ENCODE data around the gene MT1E.

MT1E gene

DNA sequence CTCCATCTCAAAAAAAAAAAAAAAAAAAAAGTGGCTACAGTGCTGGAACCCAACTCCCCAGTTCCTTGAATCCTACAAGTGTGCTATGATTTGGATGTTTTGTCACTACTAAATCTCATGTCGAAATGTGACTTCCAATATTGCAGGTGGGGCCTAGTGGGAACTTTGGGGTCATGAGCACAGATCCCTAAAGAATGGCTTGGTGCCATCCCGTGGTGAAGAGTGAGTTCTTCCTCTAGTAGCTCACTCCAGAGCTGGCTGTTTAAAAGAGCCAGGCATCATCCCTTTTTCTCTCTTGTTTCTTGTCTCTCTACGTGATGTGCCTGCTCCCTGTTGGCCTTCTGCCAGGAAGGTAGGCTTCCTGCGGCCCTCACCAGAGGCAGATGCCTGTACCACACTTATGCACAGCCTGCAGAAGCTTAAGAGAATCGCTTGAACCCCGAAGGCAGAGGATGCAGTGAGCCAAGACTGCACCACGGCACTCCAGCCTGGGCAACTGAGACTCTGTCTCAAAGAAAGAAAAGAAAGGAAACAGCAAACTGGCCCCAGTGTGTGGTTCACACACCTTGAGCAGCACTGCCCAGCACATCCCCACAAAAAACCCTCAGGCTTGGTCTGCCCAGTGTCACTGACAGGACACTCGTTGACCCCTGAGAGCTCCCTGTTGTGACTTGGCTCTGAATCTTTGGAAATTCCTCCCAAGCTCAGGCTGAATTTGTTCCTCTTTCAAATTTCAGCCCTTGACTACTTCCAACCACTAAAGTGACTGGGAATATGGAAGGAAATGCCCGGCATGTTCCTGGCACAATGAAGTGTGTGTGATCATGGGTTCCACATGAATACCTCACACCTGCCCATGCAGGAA, 3.1 kb downstream of the MT1E start:
- DNase-seq: no peak

DNA sequence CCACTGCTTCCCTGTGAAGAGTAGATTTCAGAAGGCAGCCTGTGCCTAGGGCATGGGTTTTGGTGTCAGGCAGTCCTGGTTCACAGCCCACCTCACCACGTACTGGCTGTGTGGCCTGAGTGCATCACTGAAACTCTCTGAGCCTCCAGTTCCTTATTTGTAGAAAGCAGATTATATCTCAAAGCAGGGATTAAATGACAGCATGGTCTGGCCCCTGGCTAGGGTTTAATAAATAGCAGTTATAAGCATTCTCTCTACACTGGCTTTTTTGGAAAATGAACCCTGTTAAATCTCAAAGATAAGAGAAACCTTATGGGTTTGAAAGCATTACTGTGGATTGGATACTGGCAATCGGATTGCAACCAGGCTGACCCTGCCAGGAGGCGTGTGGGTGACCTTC, 4.0 kb downstream of the MT1E start:
- DNase-seq: no peak

DNA sequence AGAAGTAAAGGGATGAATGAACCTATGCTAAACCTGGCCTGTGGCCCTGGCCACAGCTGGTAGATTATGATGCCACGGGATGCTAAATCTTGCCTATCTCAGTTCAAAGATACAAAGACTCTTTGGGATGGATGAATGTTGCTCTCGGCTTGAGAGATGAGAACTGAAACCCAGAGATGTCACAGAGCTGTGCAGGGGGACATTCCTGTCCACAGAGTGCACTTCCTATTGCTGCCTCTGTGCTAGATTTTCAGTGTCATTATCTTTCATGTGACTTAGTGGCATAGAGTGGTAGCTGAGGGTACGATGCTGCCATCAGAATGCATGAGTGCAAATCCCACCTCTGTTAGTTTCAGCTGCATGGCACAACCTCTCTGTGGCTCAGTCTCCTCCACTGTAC, 4.6 kb downstream of the MT1E start:
- DNase-seq: no peak

DNA sequence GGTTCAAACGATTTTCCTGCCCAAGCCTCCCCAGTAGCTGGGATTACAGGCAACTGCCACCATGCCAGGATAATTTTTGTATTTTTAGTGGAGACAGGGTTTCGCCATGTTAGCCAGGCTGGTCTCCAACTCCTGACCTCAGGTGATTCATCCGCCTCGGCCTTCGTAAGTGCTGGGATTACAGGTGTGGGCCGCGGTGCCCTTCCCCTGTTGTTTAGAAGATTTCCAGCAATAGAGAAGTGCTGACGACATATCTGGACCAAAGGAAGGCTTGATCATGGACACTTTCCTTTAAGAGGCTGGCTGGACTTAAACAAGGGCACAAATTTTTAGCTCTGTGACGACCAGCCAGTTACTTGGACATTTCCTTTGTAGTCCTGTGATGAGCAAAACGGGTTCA, 5.6 kb downstream of the MT1E start:
- no peak for DNase-seq

DNA sequence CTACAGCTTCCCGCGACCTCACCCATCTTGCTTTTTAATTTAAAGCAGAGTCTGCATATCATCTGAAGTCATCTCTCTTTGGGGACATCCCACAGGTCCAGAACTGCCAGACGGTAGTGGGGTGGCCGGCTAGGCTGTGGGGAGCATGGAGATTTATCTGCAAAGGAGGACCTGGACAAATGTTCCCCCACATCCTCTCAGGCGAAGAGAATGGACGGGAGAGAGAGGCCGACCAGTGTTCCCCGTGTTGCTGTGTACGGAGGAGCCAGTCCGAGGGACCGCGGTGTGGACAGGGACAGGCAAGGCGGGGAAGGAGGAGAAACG, 6.2 kb downstream of the MT1E start:
- no peak for DNase-seq

DNA sequence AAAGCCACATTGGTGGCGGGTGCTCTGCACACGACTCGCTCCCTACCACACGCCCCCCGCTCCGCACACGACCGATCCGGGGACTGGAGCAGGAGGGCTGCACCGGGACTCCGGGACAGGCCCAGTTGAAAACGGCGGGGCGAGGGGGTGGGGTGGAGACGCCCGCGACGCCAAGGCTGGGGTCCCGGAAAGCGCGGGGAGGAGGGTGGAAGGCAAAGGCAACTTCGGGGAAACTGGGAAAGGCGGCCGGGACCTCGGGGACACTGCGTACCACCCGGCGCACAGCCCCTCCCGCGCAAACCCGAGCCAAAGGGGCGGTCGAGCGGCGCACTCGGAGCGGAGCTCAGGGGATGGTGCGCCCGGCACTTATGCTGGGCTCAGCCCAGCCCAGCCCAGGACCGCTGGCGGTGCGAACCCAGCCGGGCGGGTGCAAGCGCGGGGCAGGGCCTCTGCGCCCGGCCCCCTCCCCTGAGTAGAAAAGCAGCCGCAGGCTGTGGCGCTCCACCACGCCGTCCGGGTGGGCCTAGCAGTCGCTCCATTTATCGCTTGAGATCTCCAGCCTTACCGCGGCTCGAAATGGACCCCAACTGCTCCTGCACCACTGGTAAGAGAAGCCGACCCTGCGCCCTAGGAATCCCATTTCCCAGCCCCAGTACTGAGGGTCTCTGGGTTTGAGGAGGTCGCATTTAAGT, 6.7 kb downstream of the MT1E start, which contains the start of gene MT1M:
TSS of gene MT1M (plus strand) at position 504 of the 692 bp plus-strand sequence. CDS start at position 577, 73 bp downstream.
- DNase-seq: no peak

DNA sequence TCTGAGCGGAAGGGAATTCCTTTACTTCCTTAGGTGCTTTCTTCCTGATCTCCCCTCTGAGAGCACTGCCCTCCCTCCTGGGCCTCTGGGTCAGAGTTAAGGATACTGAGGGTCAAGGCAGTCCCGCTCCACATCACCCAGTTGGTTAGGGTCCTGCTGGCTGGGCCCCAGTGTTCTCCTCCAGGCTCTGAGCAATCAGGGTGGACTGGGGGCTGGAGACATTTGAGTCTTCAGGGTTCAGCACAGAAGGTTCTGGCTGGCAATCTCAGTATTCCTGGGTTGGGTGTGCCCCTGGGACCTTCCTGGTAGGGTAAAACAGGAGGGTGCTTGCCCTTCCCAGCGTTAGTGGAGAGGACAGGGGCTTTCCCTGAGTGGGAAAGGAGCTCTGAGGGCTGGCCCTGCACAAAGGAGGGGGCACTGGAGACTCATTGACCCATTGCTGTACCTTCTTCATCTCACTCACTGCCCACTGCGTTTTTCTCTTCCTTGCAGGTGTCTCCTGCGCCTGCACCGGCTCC, 7.3 kb downstream of the MT1E start:
- DNase-seq: no peak

DNA sequence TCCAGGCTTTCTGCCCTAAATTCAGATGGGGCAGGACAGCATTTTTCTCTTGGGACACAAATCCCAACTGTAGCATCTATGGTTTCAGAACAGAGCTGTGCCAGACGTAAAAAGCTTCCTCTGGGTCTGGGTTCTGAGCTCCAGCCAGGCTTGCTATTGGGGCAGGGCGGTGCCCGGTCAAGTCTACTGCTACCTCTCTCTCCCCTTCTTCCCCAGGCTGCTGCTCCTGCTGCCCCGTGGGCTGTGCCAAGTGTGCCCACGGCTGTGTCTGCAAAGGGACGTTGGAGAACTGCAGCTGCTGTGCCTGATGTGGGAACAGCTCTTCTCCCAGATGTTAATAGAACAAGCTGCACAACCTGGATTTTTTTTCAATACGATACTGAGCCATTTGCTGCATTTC, 8.0 kb downstream of the MT1E start:
- DNase-seq: no peak

DNA sequence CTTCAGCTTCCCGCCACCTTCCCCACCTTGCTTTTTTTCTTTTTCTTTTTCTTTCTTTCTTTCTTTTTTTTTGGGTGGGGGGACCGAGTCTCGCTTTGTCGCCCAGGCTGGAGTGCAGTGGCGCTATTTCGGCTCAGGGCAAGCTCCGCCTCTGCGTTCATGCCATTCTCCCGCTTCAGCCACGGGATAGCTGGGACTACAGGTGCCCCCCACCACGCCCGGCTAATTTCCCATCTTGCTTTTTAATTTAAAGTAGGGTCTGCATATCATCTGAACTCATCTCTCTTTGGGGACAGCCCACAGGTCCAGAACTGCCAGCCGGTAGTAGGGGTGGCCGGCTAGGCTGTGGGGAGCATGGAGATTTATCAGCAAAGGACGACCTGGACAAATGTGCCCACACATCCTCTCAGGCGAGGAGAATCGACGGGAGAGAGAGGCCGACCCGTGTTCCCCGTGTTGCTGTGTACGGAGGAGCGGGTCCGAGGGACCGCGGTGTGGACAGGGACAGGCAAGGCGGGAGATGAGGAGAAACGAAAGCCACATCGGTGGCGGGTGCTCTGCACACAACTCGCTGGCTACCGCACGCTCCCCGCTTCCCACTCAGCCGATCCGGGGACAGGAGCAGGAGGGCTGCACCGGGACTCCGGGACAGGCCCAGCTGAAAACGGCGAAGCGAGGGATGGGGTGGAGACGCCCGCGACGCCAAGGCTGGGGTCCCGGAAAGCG, 9.3 kb downstream of the MT1E start:
- DNase-seq: no peak

DNA sequence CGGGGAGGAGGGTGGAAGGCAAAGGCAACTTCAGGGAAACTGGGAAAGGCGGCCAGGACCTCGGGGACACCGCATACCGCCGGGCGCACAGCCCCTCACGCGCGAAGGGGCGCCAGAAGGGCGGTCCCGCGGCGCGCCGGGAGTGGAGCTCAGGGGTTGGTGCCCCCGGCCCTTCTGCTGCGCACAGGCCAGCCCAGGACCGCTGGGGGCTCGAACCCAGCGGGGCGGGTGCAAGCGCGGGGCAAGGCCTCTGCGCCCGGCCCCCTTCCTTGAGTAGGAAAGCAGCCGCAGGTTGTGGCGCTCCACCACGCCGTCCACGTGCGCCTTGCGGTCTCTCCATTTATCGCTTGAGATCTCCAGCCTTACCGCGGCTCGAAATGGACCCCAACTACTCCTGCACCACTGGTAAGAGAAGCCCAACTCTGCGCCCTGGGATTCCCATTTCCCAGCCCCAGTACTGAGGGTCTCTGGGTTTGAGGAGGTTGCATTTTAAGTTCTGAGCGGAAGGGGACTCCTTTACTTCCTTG, 9.9 kb downstream of the MT1E start:
- no peak for DNase-seq

DNA sequence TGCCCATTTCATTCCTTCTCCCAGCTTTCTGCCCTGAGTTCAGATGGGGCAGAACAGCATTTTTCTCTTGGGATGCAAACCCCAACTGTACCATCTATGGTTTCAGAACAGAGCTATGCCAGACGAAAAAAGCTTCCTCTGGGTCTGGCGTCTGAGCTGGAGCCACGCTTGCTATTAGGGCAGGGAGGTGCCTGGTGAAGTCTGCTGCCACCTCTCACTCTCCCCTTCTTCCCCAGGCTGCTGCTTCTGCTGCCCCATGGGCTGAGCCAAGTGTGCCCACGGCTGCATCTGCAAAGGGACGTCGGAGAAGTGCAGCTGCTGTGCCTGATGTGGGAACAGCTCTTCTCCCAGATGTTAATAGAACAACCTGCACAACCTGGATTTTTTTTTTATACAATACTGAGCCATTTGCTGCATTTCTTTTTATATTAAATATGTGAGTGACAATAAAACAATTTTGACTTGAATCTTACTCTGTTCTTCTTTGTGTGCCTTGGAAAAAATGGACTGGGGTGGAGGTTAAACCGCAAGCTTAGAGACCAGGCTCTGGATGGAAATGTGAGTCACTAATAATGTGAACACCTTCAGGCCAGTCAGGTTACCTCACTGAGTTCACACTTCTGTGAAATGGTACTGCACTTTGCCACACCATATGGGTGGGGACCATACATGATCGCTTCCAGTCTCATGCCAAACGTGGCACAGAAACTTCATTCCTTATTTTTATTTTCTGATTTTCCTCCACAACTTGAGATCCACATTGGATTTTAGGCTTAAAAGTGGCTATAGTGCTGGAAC, 11.2 kb downstream of the MT1E start:
- DNase-seq: no peak

DNA sequence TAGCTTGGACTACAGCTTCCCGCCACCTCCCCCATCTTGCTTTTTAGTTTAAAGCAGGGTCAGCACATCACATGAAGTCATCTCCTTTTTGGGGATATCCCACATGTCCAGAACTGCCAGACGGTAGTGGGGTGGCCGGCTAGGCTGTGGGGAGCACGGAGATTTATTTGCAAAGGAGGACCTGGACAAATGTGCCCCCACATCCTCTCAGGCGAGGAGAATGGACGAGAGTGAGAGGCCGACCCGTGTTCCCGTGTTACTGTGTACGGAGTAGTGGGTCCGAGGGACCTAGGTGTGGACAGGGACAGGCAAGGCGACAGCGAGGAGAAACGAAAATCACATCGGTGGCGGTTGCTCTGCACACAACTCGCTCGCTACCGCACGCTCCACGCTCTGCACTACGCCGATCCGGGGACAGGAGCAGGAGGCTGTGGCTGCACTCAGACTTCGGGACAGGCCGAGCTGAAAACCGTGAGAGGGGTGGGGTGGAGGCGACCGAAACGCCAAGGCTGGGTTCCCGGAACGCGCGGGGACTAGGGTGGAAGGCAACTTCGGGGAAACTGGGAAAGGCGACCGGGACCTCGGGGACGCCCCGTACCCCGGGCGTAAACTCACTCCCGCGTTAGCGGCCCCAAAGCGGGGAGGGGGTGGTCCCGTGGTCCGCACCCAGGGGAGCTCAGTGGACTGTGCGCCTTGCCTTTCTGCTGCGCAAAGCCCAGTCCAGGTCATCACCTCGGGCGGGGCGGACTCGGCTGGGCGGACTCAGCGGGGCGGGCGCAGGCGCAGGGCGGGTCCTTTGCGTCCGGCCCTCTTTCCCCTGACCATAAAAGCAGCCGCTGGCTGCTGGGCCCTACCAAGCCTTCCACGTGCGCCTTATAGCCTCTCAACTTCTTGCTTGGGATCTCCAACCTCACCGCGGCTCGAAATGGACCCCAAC, 12.5 kb downstream of the MT1E start, which contains the start of gene MT1A:
TSS of gene MT1A (plus strand) at position 853 of the 937 bp plus-strand sequence. CDS start at position 926, 73 bp downstream.
- no peak for DNase-seq

DNA sequence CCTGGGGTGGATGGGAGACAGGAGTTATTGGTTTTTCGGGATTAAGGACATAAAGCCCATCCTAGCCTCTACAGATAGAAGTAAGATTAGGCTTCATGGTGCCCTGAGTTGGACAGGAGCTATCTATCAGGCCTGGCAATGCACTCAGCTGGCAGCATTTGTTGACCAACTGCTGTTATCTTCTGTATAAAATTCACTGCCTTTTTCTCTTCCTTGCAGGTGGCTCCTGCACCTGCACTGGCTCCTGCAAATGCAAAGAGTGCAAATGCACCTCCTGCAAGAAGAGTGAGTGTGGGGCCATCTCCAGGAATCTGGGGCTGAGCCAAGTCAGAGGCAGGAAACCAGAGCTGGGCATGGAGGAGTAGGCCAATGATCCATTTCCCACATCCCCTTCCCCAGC, 13.5 kb downstream of the MT1E start:
- no peak for DNase-seq

DNA sequence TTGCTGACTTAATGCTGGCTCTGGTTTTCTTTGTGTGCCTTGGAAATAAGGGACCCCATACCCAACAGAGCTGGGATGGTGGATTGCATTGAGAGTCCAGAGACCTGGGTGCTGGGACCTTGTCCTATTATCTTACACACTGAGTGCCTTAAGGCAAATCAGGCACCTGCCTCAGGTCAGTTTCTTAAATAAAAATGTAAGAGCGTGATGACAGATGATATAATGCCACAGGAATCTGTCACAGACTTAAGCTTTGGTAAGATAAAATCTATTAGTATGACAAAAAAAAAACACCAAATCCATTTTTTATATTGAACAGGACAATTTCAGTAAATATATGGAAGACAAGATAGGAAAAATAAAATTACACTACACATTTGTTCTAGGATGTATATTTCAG, 14.5 kb downstream of the MT1E start:
- DNase-seq: no peak

DNA sequence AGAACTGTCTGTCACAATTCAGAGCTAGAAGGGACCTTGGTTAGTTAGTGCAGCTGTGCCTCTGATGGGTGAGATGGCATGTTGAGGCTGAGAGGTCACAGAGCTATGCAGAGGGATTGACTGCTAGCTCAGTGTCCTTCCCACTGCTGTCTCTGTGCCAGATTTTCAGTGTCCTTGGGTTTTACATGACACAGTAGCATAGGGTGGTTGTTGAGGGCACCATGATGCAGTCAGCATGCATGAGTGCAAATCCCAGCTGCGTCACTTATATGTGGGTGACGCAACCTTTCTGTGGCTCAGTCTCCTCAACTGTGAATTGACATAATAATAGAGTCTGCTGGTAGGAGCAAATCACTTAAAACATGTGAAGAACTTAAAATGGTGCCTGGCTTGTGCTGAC, 15.6 kb downstream of the MT1E start:
- DNase-seq: no peak

DNA sequence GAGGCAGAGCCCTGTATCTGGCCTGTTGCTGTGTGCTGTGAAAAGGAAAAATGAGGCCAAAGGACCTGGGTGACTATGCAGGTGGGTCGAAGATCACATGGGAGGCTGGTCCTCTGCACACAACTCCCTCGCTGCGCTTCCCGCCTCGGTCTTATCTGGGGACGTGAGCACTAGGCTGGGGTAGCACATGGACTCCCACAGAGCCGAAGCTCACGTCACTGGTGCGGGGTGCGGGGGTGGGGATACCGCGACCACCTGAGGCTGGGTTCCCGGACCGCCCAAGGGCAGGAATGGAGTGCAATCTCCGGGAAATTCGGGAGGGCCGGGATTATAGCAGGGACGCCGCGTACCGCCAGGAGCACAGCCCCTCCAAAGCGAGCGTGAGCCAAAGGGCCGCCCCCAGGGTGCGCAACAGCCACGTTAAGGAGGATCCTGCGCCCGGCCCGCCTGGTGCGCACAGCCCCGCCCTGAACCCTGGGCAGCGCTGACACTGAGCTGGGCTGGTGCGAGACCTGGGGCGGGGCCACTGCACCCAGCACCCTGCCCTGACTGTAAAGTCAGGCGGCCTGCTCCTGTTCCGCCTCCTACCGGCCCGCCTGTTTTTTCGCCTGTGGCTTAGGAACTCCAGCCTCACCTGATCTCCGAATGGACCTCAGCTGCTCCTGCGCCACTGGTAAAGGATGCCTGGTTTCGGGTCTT, 17.6 kb downstream of the MT1E start:
- peak; percentile 72 for DNase-seq

DNA sequence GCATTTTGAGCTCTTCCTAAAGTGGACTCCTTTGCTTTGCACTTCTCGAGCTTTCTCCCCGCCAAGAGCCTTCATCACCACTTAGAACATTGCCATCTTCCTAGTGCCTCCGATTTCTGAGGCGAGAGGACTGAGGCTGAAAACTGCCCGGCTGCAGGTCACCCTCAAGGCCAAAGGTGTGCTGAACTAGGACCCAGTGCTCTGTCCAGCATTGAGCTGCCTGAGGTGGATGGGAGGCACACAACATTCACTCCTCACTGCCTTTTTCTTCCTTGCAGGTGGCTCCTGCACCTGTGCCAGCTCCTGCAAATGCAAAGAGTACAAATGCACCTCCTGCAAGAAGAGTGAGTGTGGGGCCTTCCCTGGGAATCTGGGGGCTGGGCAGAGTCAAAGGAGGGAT, 18.3 kb downstream of the MT1E start:
- DNase-seq: no peak

DNA sequence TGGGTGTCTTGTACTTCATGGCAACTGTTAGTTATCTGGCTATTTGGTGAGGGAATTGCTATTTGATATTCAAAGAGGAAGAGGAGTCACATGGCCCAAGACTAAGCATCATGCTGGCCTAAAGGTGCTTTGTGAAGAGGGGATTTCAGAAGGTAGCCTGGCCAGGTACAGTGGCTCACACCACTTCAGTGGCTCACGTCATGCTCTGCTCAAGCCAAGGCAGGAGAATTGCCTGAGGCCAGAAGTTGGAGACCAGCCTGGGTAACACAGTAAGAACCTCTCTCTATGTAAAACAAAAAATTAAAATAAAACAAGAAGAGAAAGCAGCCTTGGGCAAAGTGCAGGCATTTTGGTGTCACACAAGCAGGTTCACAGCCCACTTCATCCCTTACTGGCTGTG, 19.7 kb downstream of the MT1E start:
- no peak for DNase-seq

DNA sequence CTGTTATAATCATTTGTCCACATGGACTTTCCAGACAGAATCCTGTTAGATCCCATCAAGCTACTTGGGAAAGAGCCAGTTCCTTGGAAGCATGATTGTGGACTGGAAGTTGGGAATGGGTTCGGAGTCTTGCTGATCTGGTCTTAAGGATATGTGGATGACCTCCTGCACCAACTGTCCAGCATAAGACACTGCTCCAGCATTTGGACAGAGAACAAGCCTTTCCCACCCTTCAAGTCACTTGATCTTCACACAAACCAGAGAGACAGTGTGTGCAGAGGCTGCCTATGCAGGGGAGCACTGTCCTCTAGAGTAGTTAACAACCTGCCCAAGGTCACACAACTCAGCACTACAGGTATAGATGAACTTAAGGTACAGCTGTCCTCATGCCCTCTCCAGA, 20.3 kb downstream of the MT1E start:
- DNase-seq: no peak

DNA sequence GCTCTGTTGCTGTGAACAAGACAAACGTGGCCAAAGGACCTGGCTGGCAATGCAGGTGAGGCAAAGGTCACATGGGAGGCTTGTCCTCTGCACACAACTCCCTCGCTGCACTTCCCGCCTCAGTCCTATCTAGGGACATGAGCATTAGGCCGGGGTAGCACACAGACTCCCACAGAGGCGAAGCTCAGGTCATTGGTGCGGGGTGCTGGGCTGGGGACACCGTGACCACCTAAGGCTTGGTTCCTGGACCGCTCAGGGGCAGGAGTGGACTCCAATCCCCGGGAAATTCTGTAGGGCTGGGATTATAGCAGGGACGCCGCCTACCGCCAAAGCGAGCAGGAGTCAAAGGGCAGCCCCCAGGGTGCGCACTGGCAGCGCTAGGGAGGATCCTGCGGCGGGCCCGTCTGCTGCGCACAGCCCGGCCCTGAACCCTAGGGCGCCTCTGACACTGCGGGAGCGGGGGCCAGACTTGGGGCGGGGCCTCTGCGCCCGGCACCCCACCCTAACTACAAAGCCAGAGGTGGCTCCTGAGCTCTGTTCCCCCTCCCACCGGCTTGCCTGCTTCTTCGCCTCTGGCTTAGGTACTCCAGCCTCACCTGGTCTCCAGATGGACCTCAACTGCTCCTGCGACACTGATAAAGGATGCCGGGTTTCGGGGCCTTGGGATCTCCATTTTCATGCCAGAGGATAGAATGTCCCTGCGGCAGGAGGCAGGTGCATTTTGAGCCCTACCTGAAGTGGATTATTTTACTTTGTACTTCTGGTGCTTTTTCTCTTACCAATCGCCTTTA, 22.3 kb downstream of the MT1E start:
- no peak for DNase-seq
